Sigmoid colon (tissue), 7 donors: ENCODE measurements around the gene SYNJ2. TPM values are rescaled to one million over a fixed set of nuclear protein-coding genes. Genes with fewer than 3 reads are reported as not detected.
A peak's percentile ranks its signal among the peaks of the same experiment; 100 is the strongest.

Experiments
- DNase-seq: peaks from one replicate; pipeline ENCODE4 v3.0.0-alpha.2; 2019
- H3K27ac ChIP-seq, 4 donors: fragments of 200-600 bp; sonication (generic); one replicate each; pipeline ENCODE4 v1.5.1; 2016 to 2019; ENCODE audit warnings: mild to moderate bottlenecking in 1 of 4
- H3K27me3 ChIP-seq, 3 donors: fragments of 200-600 bp; sonication (generic); one replicate each; pipeline ENCODE4 v1.5.1; 2019; ENCODE audit warnings: mild to moderate bottlenecking in 1 of 3
- H3K36me3 ChIP-seq, 4 donors: fragments of 200-600 bp; sonication (generic); one replicate each; pipeline ENCODE4 v1.5.1; 2016 to 2019
- H3K4me1 ChIP-seq, 4 donors: fragments of 200-600 bp; sonication (generic); one replicate each; pipeline ENCODE4 v1.5.1; 2017 to 2019
- H3K4me3 ChIP-seq, 4 donors: fragments of 200-600 bp; sonication (generic); one replicate each; pipeline ENCODE4 v1.5.1; 2017 to 2019; ENCODE audit warnings: mild to moderate bottlenecking in 2 of 4, moderate library complexity in 1 of 4
- H3K9me3 ChIP-seq, 4 donors: fragments of 200-600 bp in 3 of 4; sonication (generic) in 3 of 4; one replicate each; pipeline versions ENCODE4 v1.5.1 to v1.6.1; 2013 to 2019
- EP300 ChIP-seq, 4 donors: sonication (generic); formaldehyde crosslinking; IDR thresholded peaks; one replicate each; pipeline ENCODE4 v1.6.1; 2017; ENCODE audit warnings: antibody characterized with exemption in 4 of 4
- POLR2A ChIP-seq, 2 donors: fragments of 450-650 bp; IDR thresholded peaks; one replicate each; pipeline ENCODE4 v1.6.1; 2016; ENCODE audit warnings: antibody characterized with exemption in 2 of 2, mild to moderate bottlenecking in 2 of 2, moderate library complexity in 2 of 2
- POLR2AphosphoS5 ChIP-seq, 4 donors: sonication (generic); formaldehyde crosslinking; IDR thresholded peaks; one replicate each; pipeline ENCODE4 v1.6.1; 2017; ENCODE audit warnings: antibody characterized with exemption in 4 of 4
- WGBS, 2 donors: extraction: QIAGEN DNeasy Blood & Tissue Kit; methylation state at CpG; one replicate each; pipeline ENCODE4 v1.1.7; 2013; 5-methylcytosine and 5-hydroxymethylcytosine counted together
- intact Hi-C: fragments of 100-400 bp; cut with DNase I; formaldehyde crosslinking; loops from one replicate; pipeline ENCODE4 v1.15.1; 2023
- polyA plus RNA-seq, 3 donors: library from polyadenylated mRNA; stranded (reverse); fragments of 200-250 nt; gene quantifications; one replicate each; pipeline ENCODE4 v1.2.3, GENCODE V29; 2013
- total RNA-seq, 4 donors: library from RNA; depleted of rRNA; stranded (reverse); fragments of >200 nt; gene quantifications; one replicate each; pipeline ENCODE4 v1.1.0, GENCODE V29; 2016
- TF ChIP-seq, protein P1 (sequence below), 4 experiments: fragments of 450-650 bp in 3 of 4; fragments of 200-600 bp in 1 of 4; IDR thresholded peaks; one replicate each; pipeline ENCODE4 v1.5.1; 2016 to 2019; ENCODE audit warnings: antibody characterized with exemption in 4 of 4, mild to moderate bottlenecking in 3 of 4, moderate library complexity in 2 of 4
- donor health status: healthy with polysubstance abuse.
- donor health status: Bipolar disorder and iron deficiency.
- donor health status: healthy.

SYNJ2 gene
- total and polyA plus RNA-seq, 7 donors, result 8.7 to 22.9 (median 12.9) TPM

GRCh38 chr6:158005626-158006180 lies 24.0 kb downstream of the SYNJ2 start:
- H3K36me3 ChIP-seq, result no peaks in the 10 kb centered on the region

GRCh38 chr6:158006331-158006730 lies 24.7 kb downstream of the SYNJ2 start:
- WGBS, 2 donors, result 87 to 91% methylated on average over 7 of the region's 7 CpGs
- Histone ChIP-seq H3K36me3 (no peaks in the 10 kb centered on the region), H3K9me3 (no peaks in the 10 kb centered on the region), H3K4me1 (peaks cover 0 to 68% (median 52%) of the 10 kb centered on the region in 4 donors), H3K27me3 (no peaks in the 10 kb centered on the region), H3K27ac (peak overlapping the region in 1 of 4 donors; percentile 63), H3K4me3 (no peak overlapping the region)
- DNase-seq, result no peak
- no peak for TF ChIP-seq EP300 (IDR thresholded peaks at IDR 0.05)
- no peak for TF ChIP-seq POLR2AphosphoS5 (IDR thresholded peaks at IDR 0.05)
- no peak for TF ChIP-seq POLR2A (IDR thresholded peaks at IDR 0.05)
- TF ChIP-seq, protein P1, sequence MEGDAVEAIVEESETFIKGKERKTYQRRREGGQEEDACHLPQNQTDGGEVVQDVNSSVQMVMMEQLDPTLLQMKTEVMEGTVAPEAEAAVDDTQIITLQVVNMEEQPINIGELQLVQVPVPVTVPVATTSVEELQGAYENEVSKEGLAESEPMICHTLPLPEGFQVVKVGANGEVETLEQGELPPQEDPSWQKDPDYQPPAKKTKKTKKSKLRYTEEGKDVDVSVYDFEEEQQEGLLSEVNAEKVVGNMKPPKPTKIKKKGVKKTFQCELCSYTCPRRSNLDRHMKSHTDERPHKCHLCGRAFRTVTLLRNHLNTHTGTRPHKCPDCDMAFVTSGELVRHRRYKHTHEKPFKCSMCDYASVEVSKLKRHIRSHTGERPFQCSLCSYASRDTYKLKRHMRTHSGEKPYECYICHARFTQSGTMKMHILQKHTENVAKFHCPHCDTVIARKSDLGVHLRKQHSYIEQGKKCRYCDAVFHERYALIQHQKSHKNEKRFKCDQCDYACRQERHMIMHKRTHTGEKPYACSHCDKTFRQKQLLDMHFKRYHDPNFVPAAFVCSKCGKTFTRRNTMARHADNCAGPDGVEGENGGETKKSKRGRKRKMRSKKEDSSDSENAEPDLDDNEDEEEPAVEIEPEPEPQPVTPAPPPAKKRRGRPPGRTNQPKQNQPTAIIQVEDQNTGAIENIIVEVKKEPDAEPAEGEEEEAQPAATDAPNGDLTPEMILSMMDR (IDR thresholded peaks at IDR 0.05), result no peak
- intact Hi-C loops, result no loop called here

More at GRCh38 chr6:158005626-158006180, 24.0 kb downstream of the SYNJ2 start:
- TF ChIP-seq POLR2A (IDR thresholded peaks at IDR 0.05) (no peak), EP300 (IDR thresholded peaks at IDR 0.05) (no peak), POLR2AphosphoS5 (IDR thresholded peaks at IDR 0.05) (no peak)
- TF ChIP-seq, protein P1 (IDR thresholded peaks at IDR 0.05), result no peak
- H3K27me3 ChIP-seq, result no peaks in the 10 kb centered on the region
- H3K4me3 ChIP-seq, result no peak overlapping the region
- H3K9me3 ChIP-seq, result no peaks in the 10 kb centered on the region
- peaks cover 0 to 69% (median 53%) of the 10 kb centered on the region in 4 donors for H3K4me1 ChIP-seq
- H3K27ac ChIP-seq, result peak overlapping the region in 2 of 4 donors; percentile 22 to 90
- WGBS, 2 donors, result 91 to 92% methylated on average over 11 of the region's 11 CpGs
- intact Hi-C loops, result no loop called here
- no peak for DNase-seq

DNA sequence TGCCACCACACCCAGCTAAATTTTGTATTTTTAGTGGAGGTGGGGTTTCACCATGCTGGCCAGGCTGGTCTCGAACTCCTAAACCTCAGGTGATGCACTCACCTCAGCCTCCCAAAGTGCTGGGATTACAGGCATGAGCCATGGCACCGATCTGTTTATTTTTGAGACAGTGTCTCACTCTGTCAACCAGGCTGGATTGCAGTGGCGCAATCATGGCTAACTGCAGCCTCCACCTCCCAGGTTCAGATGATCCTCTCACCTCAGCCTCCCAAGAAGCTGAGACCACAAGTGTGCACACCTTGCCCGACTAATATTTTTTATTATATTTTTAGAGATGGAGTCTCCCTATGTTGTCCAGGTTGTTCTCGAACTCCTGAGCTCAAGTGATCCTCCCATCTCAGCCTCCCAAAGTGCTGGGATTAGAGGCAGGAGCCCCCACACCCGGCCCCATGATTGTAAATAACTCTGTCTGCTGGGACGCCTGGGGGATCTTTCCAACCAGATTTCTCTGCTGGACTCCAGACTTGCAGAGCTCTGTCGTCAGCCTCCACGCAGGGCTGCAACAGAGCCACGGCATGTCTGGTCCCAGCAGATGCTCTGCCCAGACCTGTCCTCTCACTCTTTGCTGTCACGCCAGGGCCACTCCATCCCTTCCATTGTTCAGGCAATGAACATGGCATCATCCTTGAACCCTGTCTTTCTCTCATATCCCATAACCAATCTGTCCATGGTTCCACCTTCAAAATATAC lies 25.3 kb downstream of the SYNJ2 start:
- peaks cover 0 to 64% (median 54%) of the 10 kb centered on the region in 4 donors for H3K4me1 ChIP-seq
- H3K36me3 ChIP-seq, result no peaks in the 10 kb centered on the region
- TF ChIP-seq POLR2AphosphoS5 (IDR thresholded peaks at IDR 0.05) (no peak), POLR2A (IDR thresholded peaks at IDR 0.05) (no peak), EP300 (IDR thresholded peaks at IDR 0.05) (no peak)
- TF ChIP-seq, protein P1 (IDR thresholded peaks at IDR 0.05), result no peak
- peak overlapping the region in 1 of 4 donors; percentile 63 for H3K27ac ChIP-seq
- no peak for DNase-seq
- H3K4me3 ChIP-seq, result no peak overlapping the region
- 95% methylated on average over 11 of the region's 11 CpGs for WGBS, 2 donors
- H3K27me3 ChIP-seq, result no peaks in the 10 kb centered on the region
- intact Hi-C loops, result no loop called here
- no peaks in the 10 kb centered on the region for H3K9me3 ChIP-seq

GRCh38 chr6:158008864-158009113 lies 27.1 kb downstream of the SYNJ2 start:
- H3K4me1 ChIP-seq, result peaks cover 0 to 46% (median 37%) of the 10 kb centered on the region in 4 donors
- 82 to 90% methylated on average over 6 of the region's 6 CpGs for WGBS, 2 donors
- no peak for DNase-seq
- intact Hi-C loops, result no loop called here
- no peaks in the 10 kb centered on the region for H3K9me3 ChIP-seq
- no peaks in the 10 kb centered on the region for H3K27me3 ChIP-seq
- TF ChIP-seq, protein P1 (IDR thresholded peaks at IDR 0.05), result no peak
- TF ChIP-seq POLR2AphosphoS5 (IDR thresholded peaks at IDR 0.05) (no peak), POLR2A (IDR thresholded peaks at IDR 0.05) (no peak), EP300 (IDR thresholded peaks at IDR 0.05) (no peak)
- peak overlapping the region in 2 of 4 donors; percentile 54 to 63 for H3K27ac ChIP-seq
- no peaks in the 10 kb centered on the region for H3K36me3 ChIP-seq
- no peak overlapping the region for H3K4me3 ChIP-seq
